ENCODE data around the gene TPSB2.

TPSB2 gene

DNA sequence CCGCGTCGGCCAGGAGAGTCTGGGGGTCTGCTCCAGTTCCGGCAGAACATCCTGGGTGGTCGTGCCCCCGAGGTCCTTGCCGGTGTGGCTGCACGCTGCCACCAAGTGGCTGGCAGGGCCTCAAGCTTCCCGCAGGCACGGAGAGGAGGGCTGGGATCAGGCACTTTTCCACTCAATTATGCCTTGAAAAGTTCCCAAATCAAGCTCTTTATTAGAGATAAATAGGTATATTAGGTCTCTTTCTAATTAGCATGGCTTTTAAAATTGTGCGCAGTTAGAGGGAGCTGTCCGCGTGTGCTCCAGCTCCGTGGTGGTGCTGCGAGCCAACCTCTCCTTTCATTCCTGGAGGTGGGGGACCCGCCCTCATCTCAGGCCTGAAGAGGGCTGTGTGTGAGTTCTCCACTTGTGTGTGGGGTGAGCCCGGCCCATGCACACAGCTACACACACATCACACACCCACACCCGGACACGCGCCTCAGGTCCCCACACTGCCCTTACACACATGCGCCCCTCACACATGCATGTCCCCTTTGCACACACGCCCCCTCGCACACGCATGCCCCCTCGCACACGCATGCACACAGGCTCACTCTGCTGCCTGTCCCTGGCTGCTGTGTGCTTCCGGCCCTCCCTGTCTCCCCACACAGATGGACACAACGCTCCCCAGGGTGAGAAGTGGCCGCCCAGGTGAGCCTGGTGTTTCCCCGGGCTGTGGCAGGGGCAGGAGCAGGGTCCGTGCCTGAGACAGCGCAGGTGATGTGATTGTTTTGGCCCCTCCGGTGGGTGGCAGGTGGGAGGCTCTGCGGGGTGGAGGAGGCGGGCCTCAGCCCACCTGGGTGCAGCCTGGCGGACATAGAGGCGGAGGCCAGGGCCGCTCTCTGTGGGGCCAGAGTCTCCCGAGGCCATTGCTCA, 48.3 kb downstream of the TPSB2 start:
- no peak for DNase-seq (ENCODE audit: low read depth)

DNA sequence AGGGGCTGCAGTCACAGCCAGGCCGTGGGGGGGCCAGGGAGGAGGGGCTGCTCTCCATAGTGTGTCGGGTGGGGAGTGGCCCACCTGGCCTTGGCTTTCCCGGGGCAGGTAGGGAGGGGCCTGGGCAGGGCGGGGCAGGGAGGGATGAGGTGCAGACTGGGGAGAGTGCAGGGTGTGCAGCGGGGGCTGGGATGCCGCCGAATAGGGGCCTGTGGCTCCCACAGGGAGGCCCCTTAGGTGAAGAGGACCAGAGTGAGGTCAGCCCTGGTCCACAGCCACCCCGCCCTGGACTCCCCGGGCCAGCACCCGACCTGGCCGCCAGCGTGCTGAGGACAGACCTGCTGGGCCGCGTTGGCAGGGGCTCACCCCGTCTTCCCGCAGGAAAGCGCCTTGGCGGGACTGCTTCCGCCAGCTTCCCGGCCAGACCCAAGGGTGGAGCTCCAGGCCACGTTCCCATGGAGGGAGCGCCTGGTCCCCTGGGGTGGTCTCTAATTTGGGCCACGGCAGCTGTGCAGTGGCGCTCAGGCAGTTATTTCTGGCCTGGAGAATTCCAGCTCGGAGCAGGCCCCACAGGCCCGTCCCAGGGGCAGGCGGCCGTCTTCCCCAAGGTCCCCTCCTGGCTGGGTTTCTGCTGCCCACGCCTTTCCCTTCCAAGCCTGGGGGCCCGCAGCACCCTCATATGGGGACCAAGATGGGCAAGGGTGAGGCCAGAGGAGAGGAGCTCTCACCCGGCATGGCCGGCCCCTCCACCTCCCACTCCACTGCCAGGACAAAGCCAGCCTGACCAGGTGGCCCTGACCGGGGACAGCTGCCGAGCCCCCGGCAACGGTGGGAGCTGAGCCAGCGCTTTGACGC, 49.2 kb downstream of the TPSB2 start:
- no peak for DNase-seq (ENCODE audit: low read depth)

Measured in stimulated activated CD8-positive, alpha-beta memory T cell treated with anti-CD3 and anti-CD28 coated beads, Interleukin-7, amount 100 ng/mL, for 24 hours (primary cell).